ENCODE data around the gene ELK3.

- no peak for TF ChIP-seq CTCF (IDR thresholded peaks at IDR 0.05)
- no peak for TF ChIP-seq POLR2A (IDR thresholded peaks at IDR 0.05)
These were observed 10.2 kb downstream of the ELK3 start for GRCh38 chr12:96204381-96204780.

Data from body of pancreas (tissue), 4 donors.